PC-9 (cell line): ENCODE data around the gene ACSF2.

Source experiments
- EZH2 ChIP-seq: fragments of 200-600 bp; sonication (generic); IDR thresholded peaks from 2 replicates; pipeline ENCODE4 v1.8.0; 2017; ENCODE audit warnings: antibody characterized with exemption, low read depth
- TF ChIP-seq, protein P1 (sequence below): fragments of 200-600 bp; sonication (generic); conservative IDR thresholded peaks from 2 replicates; pipeline ENCODE4 v1.6.1; 2017; ENCODE audit warnings: mixed run types, antibody characterized with exemption, mild to moderate bottlenecking, moderate library complexity

DNA sequence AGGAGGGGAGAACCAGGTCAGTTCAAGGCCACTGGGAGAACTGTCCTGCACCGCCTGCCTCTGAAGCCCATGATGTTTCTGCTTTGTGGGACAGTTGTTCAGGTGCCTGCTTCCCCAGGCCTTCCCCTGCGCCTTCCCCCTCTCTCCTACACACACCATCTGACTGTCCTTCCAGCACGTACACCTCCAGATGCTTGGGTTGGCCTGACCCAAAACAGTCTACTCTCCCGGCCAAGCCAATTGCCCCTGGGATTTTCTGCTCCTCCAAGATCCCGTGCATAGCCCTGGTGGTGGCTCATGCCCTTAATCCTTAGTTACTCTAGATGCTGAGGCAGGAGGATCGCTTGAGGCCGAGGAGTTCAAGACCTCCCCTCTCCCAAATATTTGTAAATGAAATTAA lies 52.0 kb downstream of the ACSF2 start:
- no peak for TF ChIP-seq EZH2
- TF ChIP-seq, protein P1, sequence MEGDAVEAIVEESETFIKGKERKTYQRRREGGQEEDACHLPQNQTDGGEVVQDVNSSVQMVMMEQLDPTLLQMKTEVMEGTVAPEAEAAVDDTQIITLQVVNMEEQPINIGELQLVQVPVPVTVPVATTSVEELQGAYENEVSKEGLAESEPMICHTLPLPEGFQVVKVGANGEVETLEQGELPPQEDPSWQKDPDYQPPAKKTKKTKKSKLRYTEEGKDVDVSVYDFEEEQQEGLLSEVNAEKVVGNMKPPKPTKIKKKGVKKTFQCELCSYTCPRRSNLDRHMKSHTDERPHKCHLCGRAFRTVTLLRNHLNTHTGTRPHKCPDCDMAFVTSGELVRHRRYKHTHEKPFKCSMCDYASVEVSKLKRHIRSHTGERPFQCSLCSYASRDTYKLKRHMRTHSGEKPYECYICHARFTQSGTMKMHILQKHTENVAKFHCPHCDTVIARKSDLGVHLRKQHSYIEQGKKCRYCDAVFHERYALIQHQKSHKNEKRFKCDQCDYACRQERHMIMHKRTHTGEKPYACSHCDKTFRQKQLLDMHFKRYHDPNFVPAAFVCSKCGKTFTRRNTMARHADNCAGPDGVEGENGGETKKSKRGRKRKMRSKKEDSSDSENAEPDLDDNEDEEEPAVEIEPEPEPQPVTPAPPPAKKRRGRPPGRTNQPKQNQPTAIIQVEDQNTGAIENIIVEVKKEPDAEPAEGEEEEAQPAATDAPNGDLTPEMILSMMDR: no peak
